ENCODE measurements around the gene TRIM45.

- TF ChIP-seq CTCF (IDR thresholded peaks at IDR 0.05) (no peak), POLR2A (IDR thresholded peaks at IDR 0.05) (no peak)
Measured at GRCh38 chr1:117093870-117094621, 27.5 kb downstream of the TRIM45 start.
